ENCODE results near the gene GPR160.

GPR160 gene

DNA sequence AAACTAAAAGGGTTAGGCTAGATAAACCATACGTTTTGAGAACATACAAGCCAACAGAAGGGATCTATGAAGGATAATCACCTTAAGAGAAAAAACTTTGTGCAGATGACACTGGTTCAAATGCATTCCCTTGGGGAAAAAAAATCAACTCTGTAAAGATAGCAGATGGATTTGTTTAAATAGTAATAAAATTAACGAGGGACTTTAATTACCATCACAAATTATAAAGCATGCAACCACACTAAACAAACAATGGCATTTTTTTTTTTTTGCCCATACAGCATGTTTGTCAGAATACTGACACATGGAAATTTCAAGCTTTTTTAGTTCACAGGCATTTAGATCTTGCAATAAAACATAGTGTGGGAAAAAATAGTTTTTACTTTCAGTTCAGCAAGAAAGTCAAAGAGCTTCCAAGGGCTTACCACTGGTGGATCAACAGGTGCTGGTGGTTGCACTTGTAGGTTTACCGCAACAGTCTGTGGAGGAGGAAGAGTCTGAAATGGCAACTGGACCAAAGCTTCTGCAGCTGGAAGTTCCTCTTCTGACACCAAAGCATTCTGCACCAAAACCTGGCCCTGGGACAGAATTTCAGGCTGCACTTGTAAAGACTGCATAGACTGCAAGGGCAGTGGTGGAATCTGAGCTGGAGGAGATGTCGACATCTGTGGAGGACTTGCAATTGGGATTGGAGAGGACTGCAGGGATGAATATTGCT is 90.6 kb downstream of the GPR160 start:
- peak in 1 of 6 experiments; percentile 8 for DNase-seq

DNA sequence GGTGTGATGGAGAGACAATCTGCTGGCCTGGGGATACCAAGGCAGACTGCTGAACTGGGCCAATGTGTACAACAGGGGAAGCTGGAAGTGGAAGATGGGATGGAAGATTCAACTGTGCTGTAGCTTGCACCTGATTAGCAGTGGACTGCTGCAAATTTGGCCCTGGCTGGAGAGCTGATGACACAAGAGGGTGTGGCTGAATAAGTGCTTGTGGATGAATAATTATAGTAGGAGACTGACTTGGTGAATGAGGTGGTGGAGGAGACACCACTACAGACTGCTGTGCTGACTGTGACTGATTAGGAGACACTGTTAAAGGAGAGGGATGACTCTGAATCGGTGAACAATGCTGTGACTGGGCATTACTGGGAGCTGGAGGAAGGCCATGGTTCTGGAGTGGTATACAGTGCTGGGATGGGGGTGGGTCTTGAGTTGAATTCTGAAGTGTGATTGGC is 91.2 kb downstream of the GPR160 start:
- DNase-seq = no peak

DNA sequence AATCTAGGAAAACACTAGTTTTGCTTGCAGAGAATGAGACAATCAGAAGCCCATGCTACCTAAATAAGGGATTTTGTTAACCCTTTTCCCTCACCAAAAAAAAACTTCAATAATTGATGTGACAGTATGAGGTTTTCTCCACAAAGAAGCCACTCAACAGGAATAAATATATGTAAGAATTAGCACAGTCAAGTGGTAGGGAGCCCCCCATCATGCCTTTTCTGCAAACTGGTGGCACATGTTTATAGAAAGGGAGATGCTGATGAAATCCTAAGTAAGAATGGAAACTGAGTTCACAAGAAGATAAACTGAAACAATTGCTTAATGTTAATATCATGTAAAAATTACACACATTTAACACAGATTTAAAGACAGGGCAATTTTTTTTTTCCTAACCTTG is 92.7 kb downstream of the GPR160 start:
- no peak for DNase-seq

DNA sequence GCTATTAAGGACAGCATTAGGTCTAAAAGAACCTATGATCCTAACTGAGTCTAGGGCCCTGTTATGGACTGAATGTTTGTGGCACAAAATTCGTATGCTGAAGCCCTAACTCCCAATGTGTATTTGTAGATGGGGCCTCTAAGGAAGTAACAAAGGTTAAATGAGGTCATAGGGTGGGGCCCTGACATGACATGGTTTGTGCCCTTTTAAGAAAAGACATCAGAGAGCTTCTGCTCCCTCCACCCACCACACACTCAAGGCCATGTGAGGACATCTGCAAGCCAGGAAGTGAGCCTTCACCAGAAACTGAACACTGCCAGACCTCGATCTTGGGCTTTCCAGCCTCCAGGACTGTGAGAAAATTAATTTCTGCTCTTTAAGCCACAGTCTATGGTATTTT is 94.5 kb downstream of the GPR160 start:
- no peak for DNase-seq
